ENCODE data around the gene BTD. TPM values are rescaled to one million over a fixed set of nuclear protein-coding genes. Genes with fewer than 3 reads are reported as not detected.

BTD gene
- total and polyA plus RNA-seq, 8 donors = 13.5 to 21.2 (median 17.0) TPM

- ATAC-seq = no peak
- TF ChIP-seq CTCF (IDR thresholded peaks at IDR 0.05) = no peak
- intact Hi-C loops (cut with DNase I) = no loop called here
Measured at GRCh38 chr3:15694628-15695027, 93.1 kb downstream of the BTD start.

More at GRCh38 chr3:15694628-15695027, 93.1 kb downstream of the BTD start:
- H3K36me3 ChIP-seq = peaks cover 0 to 52% of the 10 kb centered on the region in 2 donors
- no peak overlapping the region for H3K27ac ChIP-seq
- no peak overlapping the region for H3K4me3 ChIP-seq
- H3K9me3 ChIP-seq = no peaks in the 10 kb centered on the region
- H3K27me3 ChIP-seq = no peaks in the 10 kb centered on the region
- no peak for DNase-seq
- no peaks in the 10 kb centered on the region for H3K4me1 ChIP-seq

Small RNA genes lying within 50 kb of the gene (microRNA-seq; reads per million reads assigned to microRNA genes)
- 0 reads per million in 2 donors for gene MIR3134

Other genes with a start within 250 kb of the BTD start
- gene METTL6, start 174.2 kb upstream of the BTD start, total RNA-seq = 10 to 100 TPM; 14.7 to 16.1 TPM
- 10 to 100 TPM; 30.2 to 37.3 (median 32.5) TPM for gene METTL6, start 174.2 kb upstream of the BTD start, polyA plus RNA-seq (ENCODE audit: insufficient read length in 6 of 6)
- gene EAF1, start 174.1 kb upstream of the BTD start, total RNA-seq = 10 to 100 TPM; 21.3 to 23.0 TPM
- gene EAF1, start 174.1 kb upstream of the BTD start, polyA plus RNA-seq (ENCODE audit: insufficient read length in 6 of 6) = 10 to 100 TPM; 17.4 to 21.0 (median 18.7) TPM
- 1 to 10 TPM; 1.9 to 2.4 TPM for gene COLQ, start 80.0 kb upstream of the BTD start, total RNA-seq
- 10 to 100 TPM in 4 of 6 donors, 1 to 10 TPM in 2; 8.7 to 12.6 (median 10.8) TPM for gene COLQ, start 80.0 kb upstream of the BTD start, polyA plus RNA-seq (ENCODE audit: insufficient read length in 6 of 6)
- 10 to 100 TPM; 15.5 to 15.6 TPM for gene HACL1, start 176 bp upstream of the BTD start, total RNA-seq
- gene HACL1, start 176 bp upstream of the BTD start, polyA plus RNA-seq (ENCODE audit: insufficient read length in 6 of 6) = 10 to 100 TPM; 17.3 to 24.6 (median 20.0) TPM
- gene ANKRD28, start 196.2 kb downstream of the BTD start, total RNA-seq = 10 to 100 TPM; 49.2 to 60.0 TPM
- gene ANKRD28, start 196.2 kb downstream of the BTD start, polyA plus RNA-seq (ENCODE audit: insufficient read length in 6 of 6) = 10 to 100 TPM; 36.6 to 52.4 (median 41.9) TPM

Measured in left lung (tissue), 10 donors.